Fibroblast of villous mesenchyme (primary cell): ENCODE measurements around the gene THRB. TPM values are rescaled to one million over a fixed set of nuclear protein-coding genes. Genes with fewer than 3 reads are reported as not detected.

ENCODE experiments used
- DNase-seq: peaks from one replicate; pipeline ENCODE4 v3.0.0-alpha.2; 2010; ENCODE audit warnings: low read depth
- H3K4me3 ChIP-seq: 2 replicates; pipeline ENCODE4 v1.5.1; 2011; ENCODE audit warnings: low read depth, mild to moderate bottlenecking, low read length
- small RNA-seq: library from RNA; depleted of rRNA; stranded (forward); fragments of <200 nt; gene quantifications from one replicate; pipeline ENCODE3, GENCODE V24; 2012
- total RNA-seq: library from RNA; depleted of rRNA; stranded (reverse); fragments of >200 nt; gene quantifications from 2 replicates; pipeline ENCODE4 v1.2.3, GENCODE V29; 2012
- TF ChIP-seq, protein P1 (sequence below): IDR thresholded peaks from 2 replicates; pipeline ENCODE4 v1.5.1; 2012; ENCODE audit warnings: low read depth, mild to moderate bottlenecking, low read length; ENCODE audit not compliant: insufficient read depth

Gene THRB
- total RNA-seq, 1 donor, result 13.4 TPM

DNA sequence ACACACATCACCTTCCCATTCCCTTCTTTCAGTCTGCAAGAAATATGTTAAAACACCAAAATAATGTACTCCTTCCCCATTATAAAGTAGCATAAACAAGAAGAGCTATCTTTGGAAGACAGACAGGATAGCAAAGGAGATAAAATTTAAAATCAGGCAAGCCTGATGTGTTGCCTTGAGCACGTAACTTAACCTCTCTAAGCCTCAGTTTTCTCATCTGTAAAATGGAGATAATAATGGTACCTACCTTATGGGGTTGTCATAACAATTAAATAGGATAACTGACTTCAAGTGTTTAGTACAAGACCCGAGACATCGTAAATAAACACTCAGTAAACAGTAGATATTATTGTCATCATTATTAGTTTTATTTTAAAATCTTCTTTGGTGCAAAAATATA lies 407.2 kb downstream of the THRB start:
- no peak for DNase-seq
- H3K4me3 ChIP-seq, result no peak overlapping the region
- TF ChIP-seq, protein P1, sequence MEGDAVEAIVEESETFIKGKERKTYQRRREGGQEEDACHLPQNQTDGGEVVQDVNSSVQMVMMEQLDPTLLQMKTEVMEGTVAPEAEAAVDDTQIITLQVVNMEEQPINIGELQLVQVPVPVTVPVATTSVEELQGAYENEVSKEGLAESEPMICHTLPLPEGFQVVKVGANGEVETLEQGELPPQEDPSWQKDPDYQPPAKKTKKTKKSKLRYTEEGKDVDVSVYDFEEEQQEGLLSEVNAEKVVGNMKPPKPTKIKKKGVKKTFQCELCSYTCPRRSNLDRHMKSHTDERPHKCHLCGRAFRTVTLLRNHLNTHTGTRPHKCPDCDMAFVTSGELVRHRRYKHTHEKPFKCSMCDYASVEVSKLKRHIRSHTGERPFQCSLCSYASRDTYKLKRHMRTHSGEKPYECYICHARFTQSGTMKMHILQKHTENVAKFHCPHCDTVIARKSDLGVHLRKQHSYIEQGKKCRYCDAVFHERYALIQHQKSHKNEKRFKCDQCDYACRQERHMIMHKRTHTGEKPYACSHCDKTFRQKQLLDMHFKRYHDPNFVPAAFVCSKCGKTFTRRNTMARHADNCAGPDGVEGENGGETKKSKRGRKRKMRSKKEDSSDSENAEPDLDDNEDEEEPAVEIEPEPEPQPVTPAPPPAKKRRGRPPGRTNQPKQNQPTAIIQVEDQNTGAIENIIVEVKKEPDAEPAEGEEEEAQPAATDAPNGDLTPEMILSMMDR, result no peak

DNA sequence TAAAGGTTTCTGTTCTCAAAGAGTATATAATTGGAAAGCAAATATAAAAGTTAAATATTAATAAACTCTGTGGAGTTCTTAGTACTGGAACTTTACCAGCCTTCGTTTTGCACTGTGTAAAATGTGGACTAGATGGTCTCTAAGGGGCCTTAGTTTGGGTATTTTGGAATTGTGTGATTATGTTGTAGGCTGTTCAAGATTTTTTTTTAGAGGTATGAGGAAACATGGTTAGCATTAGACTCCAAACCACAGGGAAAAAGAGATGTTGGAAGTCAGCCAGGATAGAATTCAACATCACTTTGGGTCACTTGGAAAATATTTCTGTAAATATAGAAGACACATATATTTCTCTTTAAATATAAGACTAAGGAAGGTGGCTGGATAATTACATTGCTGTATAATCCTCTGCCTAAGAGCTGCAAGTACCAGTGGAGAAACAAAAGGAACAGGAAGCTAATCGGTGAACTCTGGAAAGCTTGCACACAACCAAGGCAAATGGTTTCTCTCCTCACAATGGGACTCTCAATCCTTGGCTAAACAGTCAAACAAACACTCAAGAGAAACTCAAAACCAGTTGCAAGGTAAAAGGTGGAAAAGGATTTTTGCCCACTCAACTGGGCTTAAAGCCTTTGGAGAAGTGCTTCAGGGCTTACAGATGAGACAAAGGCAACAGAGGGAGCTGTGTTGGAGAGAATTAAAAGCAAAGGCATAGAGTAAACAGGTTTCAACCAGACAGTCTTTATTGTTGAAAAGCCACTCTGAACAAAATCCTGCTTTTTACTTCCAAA lies 407.8 kb downstream of the THRB start:
- TF ChIP-seq, protein P1, result no peak
- DNase-seq, result peak; percentile 19
- no peak overlapping the region for H3K4me3 ChIP-seq

DNA sequence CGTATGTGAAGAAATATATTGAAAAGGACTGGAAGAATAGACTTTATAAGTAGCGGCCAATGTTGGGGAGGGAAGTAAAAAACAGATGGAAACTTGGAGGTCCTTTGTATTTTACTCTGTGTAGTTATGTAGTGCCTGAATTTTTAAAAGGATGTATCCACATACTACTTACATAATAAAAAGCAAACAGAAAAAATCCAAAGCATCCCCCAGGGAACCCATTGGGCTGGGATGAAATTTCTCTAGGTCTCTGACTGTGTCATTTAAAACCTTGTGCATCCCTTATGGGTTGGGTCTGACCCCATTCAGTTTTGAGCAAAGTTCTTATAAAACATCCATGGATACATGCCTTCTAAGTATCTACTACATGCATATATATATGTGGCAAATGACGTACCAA lies 408.4 kb downstream of the THRB start:
- no peak overlapping the region for H3K4me3 ChIP-seq
- TF ChIP-seq, protein P1, result no peak
- no peak for DNase-seq

DNA sequence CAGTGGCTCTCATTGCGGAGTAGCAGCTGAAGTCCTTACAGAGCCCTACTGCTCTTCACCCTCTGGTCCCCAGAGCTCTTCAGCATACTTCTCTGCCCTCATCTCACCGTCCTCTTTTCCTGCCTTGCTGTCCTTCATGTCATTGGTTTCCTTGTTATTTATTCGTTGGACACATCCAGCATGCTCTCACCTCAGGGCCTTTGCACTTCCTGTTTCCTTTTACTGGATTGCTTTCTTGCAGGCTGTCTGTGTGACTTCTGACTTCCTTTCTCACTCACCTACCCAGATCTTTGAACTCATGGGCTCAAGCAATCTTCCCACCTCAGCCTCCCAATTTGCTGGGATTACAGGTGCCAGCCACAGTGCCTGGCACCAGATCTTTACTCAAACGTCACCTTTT lies 422.5 kb downstream of the THRB start:
- no peak overlapping the region for H3K4me3 ChIP-seq
- no peak for DNase-seq
- TF ChIP-seq, protein P1, result no peak

DNA sequence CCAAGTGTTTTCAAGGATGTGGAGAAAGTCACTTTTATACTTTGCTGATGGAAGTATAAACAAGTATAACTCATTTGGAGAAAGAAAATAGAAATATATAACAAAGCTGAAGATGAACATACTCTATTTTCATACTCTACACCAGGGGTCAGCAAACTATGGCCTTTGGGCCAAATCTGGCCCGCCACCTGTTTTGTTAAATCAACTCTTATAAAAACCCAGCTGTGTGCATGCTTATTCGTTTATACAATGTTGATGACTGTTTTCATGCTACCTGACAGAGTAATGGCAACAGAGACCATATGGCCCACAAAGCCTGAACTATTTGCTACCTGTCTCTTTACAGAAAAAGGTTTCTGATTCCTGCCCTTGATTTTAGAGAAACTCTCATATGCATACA lies 425.6 kb downstream of the THRB start:
- no peak overlapping the region for H3K4me3 ChIP-seq
- TF ChIP-seq, protein P1, result peak; percentile 21
- DNase-seq, result peak; percentile 76

DNA sequence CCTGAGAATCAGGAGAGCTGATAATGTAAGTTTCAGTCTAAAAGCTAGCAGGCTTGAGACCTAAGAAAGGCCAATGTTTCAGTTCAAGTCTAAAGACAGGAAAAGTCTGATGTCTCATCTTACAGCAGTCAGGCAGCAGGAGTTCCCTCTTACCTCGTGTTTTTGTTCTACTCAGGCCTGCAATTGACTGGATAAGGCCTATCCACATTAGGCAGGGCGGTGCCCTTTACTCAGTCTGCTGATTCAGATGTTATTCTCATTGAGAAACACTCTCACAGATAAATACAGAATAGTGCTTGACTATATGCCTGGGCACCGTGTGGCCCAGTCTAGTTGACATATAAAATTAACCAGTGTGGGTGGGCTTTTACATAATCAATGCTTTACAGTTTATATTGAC lies 427.2 kb downstream of the THRB start:
- TF ChIP-seq, protein P1, result no peak
- H3K4me3 ChIP-seq, result no peak overlapping the region
- peak; percentile 30 for DNase-seq

Small RNA genes within 50 kb of the gene (small RNA-seq; reads per million reads assigned to genes)
- gene MIR4792, result not detected
